NCI-H146 treated with DMSO at 0.1 percent for 48 hours (cell line): ENCODE results near the gene KCNQ1.

Source experiments
- DNase-seq: peaks from one replicate; lab custom pipeline; 2025; ENCODE audit not compliant: unreplicated experiment; lab: John Stamatoyannopoulos, UW

The KCNQ1 gene

GRCh38 chr11:2839395-2839943 lies 394.7 kb downstream of the KCNQ1 start:
- no peak for DNase-seq

GRCh38 chr11:2841411-2842190 lies 396.8 kb downstream of the KCNQ1 start:
- DNase-seq, result no peak

GRCh38 chr11:2842876-2843275 lies 398.1 kb downstream of the KCNQ1 start:
- DNase-seq, result no peak

- DNase-seq, result no peak
Observed at GRCh38 chr11:2843551-2843950, 398.7 kb downstream of the KCNQ1 start.

- DNase-seq, result no peak
Observed at GRCh38 chr11:2844116-2844842, 399.5 kb downstream of the KCNQ1 start.

- DNase-seq, result no peak
Observed at GRCh38 chr11:2844996-2845395, 400.2 kb downstream of the KCNQ1 start.

GRCh38 chr11:2846056-2846455 lies 401.2 kb downstream of the KCNQ1 start:
- no peak for DNase-seq

- DNase-seq, result no peak
Observed at GRCh38 chr11:2846470-2846869, 401.7 kb downstream of the KCNQ1 start.

- DNase-seq, result no peak
Observed at GRCh38 chr11:2847561-2847960, 402.8 kb downstream of the KCNQ1 start.

GRCh38 chr11:2848497-2848896 lies 403.7 kb downstream of the KCNQ1 start:
- DNase-seq, result no peak

- no peak for DNase-seq
Observed at GRCh38 chr11:2849994-2850770, 405.4 kb downstream of the KCNQ1 start.

GRCh38 chr11:2853401-2853800 lies 408.6 kb downstream of the KCNQ1 start:
- DNase-seq, result no peak

- DNase-seq, result no peak
Observed at GRCh38 chr11:2853997-2854560, 409.3 kb downstream of the KCNQ1 start.

- no peak for DNase-seq
Observed at GRCh38 chr11:2855162-2855561, 410.4 kb downstream of the KCNQ1 start.

GRCh38 chr11:2857276-2857675 lies 412.5 kb downstream of the KCNQ1 start:
- no peak for DNase-seq

GRCh38 chr11:2857918-2858317 lies 413.1 kb downstream of the KCNQ1 start:
- DNase-seq, result no peak

- DNase-seq, result no peak
Observed at GRCh38 chr11:2858995-2859698, 414.3 kb downstream of the KCNQ1 start.

GRCh38 chr11:2859699-2860037 lies 414.9 kb downstream of the KCNQ1 start:
- DNase-seq, result no peak

GRCh38 chr11:2860636-2861035 lies 415.8 kb downstream of the KCNQ1 start:
- DNase-seq, result no peak

GRCh38 chr11:2862395-2863275 lies 417.8 kb downstream of the KCNQ1 start:
- DNase-seq, result peak; percentile 11
